ENCODE results near the gene GNAI2. TPM values are rescaled to one million over a fixed set of nuclear protein-coding genes. Genes with fewer than 3 reads are reported as not detected.

Gene GNAI2
- polyA plus RNA-seq, 3 donors: 914 to 1,492 (median 1,165) TPM

GRCh38 chr3:50286322-50287227 is 50.6 kb downstream of the GNAI2 start:
- H3K27me3 ChIP-seq (ENCODE audit: control insufficient read depth in 2 of 2, insufficient read depth in 2 of 2, low read length in 2 of 2): no peaks in the 10 kb centered on the region
- H3K4me3 ChIP-seq (replicated peaks in 1 of 3; ENCODE audit: low read depth in 2 of 3, low read length in 3 of 3): no peak overlapping the region
- peak in 1 of 3 donors; percentile 1 for DNase-seq
- H3K4me1 ChIP-seq (ENCODE audit: control insufficient read depth in 1 of 2, insufficient read depth in 2 of 2, low read length in 2 of 2): peaks cover 6 to 7% of the 10 kb centered on the region in 2 donors
- H3K79me2 ChIP-seq (ENCODE audit: insufficient read depth, low read length): peaks cover 14% of the 10 kb centered on the region
- H3K4me2 ChIP-seq (replicated peaks; ENCODE audit: extremely low read depth, low read length, poor library complexity, severe bottlenecking): no peak overlapping the region
- H3K27ac ChIP-seq (ENCODE audit: low read depth in 1 of 2, low read length in 2 of 2): no peak overlapping the region
- Mint-ChIP-seq H3K9me3 (peaks cover 0 to 2% (median 0%) of the 10 kb centered on the region in 7 donors), H3K36me3 (peaks cover 23 to 34% of the 10 kb centered on the region in 2 donors), H3K27me3 (ENCODE audit: low read depth in 3 of 3) (peaks cover 4 to 6% (median 4%) of the 10 kb centered on the region in 3 donors), H3K27ac (peak overlapping the region in 1 of 7 donors; percentile 59), H3K4me1 (peaks cover 7% of the 10 kb centered on the region), H3K4me3 (no peak overlapping the region)
- no peak overlapping the region for H3K9ac ChIP-seq (ENCODE audit: insufficient read depth, low read length, poor library complexity, severe bottlenecking)
- H4K20me1 ChIP-seq (ENCODE audit: insufficient read depth, low read length): no peaks in the 10 kb centered on the region
- H2AFZ ChIP-seq (ENCODE audit: insufficient read depth, low read depth, low read length, poor library complexity, severe bottlenecking): no peak overlapping the region
- TF ChIP-seq CTCF (IDR thresholded peaks at IDR 0.05): no peak
- intact Hi-C loops (cut with micrococcal nuclease): no loop called here
- no peaks in the 10 kb centered on the region for H3K9me3 ChIP-seq (replicated peaks in 1 of 2; ENCODE audit: control insufficient read depth in 1 of 2, insufficient read depth in 1 of 2, low read length in 2 of 2)
- H3K36me3 ChIP-seq (replicated peaks in 1 of 2; ENCODE audit: control insufficient read depth in 1 of 2, insufficient read depth in 2 of 2, low read length in 2 of 2): peaks cover 34 to 41% of the 10 kb centered on the region in 2 donors
- 94% methylated on average over 23 of the region's 28 CpGs for WGBS (ENCODE audit: insufficient coverage)

GRCh38 chr3:50287262-50287661 is 51.3 kb downstream of the GNAI2 start:
- Mint-ChIP-seq H3K9me3 (peaks cover 0 to 2% (median 0%) of the 10 kb centered on the region in 7 donors), H3K27me3 (ENCODE audit: low read depth in 3 of 3) (peaks cover 4% of the 10 kb centered on the region in 3 donors), H3K36me3 (peaks cover 23 to 34% of the 10 kb centered on the region in 2 donors), H3K27ac (peak overlapping the region in 1 of 7 donors; percentile 59), H3K4me3 (no peak overlapping the region), H3K4me1 (peaks cover 7% of the 10 kb centered on the region)
- 100% methylated on average over 1 of the region's 1 CpG for WGBS (ENCODE audit: insufficient coverage)
- Histone ChIP-seq H2AFZ (ENCODE audit: insufficient read depth, low read depth, low read length, poor library complexity, severe bottlenecking) (no peak overlapping the region), H3K27me3 (ENCODE audit: control insufficient read depth in 2 of 2, insufficient read depth in 2 of 2, low read length in 2 of 2) (no peaks in the 10 kb centered on the region), H3K4me2 (replicated peaks; ENCODE audit: extremely low read depth, low read length, poor library complexity, severe bottlenecking) (no peak overlapping the region), H4K20me1 (ENCODE audit: insufficient read depth, low read length) (no peaks in the 10 kb centered on the region), H3K36me3 (replicated peaks in 1 of 2; ENCODE audit: control insufficient read depth in 1 of 2, insufficient read depth in 2 of 2, low read length in 2 of 2) (peaks cover 34 to 41% of the 10 kb centered on the region in 2 donors), H3K9ac (ENCODE audit: insufficient read depth, low read length, poor library complexity, severe bottlenecking) (no peak overlapping the region), H3K27ac (ENCODE audit: low read depth in 1 of 2, low read length in 2 of 2) (no peak overlapping the region), H3K9me3 (replicated peaks in 1 of 2; ENCODE audit: control insufficient read depth in 1 of 2, insufficient read depth in 1 of 2, low read length in 2 of 2) (no peaks in the 10 kb centered on the region), H3K4me1 (ENCODE audit: control insufficient read depth in 1 of 2, insufficient read depth in 2 of 2, low read length in 2 of 2) (peaks cover 9 to 13% of the 10 kb centered on the region in 2 donors), H3K79me2 (ENCODE audit: insufficient read depth, low read length) (peaks cover 18% of the 10 kb centered on the region), H3K4me3 (replicated peaks in 1 of 3; ENCODE audit: low read depth in 2 of 3, low read length in 3 of 3) (no peak overlapping the region)
- intact Hi-C loops (cut with micrococcal nuclease): no loop called here
- TF ChIP-seq CTCF (IDR thresholded peaks at IDR 0.05): no peak
- DNase-seq: no peak
